Ovary (tissue), 9 donors: Measurements from ENCODE around the gene ST3GAL4. TPM values are rescaled to one million over a fixed set of nuclear protein-coding genes. Genes with fewer than 3 reads are reported as not detected.

Experiments used
- DNase-seq, 5 donors: peaks; one replicate each; pipeline ENCODE4 v3.0.0-alpha.2; 2019 to 2020
- H3K27ac ChIP-seq, 2 donors: fragments of 200-600 bp; one replicate each; pipeline versions ENCODE4 v1.5.1 to v1.8.0; 2019 to 2022
- H3K27me3 ChIP-seq: fragments of 200-600 bp; one replicate; pipeline ENCODE4 v1.8.0; 2022
- H3K36me3 ChIP-seq: fragments of 200-600 bp; sonication (generic); one replicate; pipeline ENCODE4 v1.5.1; 2019
- H3K4me1 ChIP-seq: one replicate; pipeline ENCODE4 v1.8.1; 2013; ENCODE audit warnings: mild to moderate bottlenecking, moderate library complexity; ENCODE audit not compliant: insufficient read depth
- H3K4me3 ChIP-seq: fragments of 200-600 bp; sonication (generic); one replicate; pipeline ENCODE4 v1.5.1; 2017
- H3K9me3 ChIP-seq, 2 donors: fragments of 200-600 bp in 1 of 2; sonication (generic) in 1 of 2; one replicate each; pipeline versions ENCODE4 v1.5.1 to v1.8.1; 2013 to 2019; ENCODE audit warnings: mild to moderate bottlenecking in 1 of 2, moderate library complexity in 1 of 2
- EP300 ChIP-seq: sonication (generic); formaldehyde crosslinking; IDR thresholded peaks from one replicate; pipeline ENCODE4 v1.6.1; 2017; ENCODE audit warnings: antibody characterized with exemption
- POLR2A ChIP-seq: fragments of 450-650 bp; IDR thresholded peaks from one replicate; pipeline ENCODE4 v1.6.1; 2017; ENCODE audit warnings: antibody characterized with exemption, mild to moderate bottlenecking, moderate library complexity
- WGBS, 3 donors: extraction: QIAGEN DNeasy Blood & Tissue Kit in 1 of 3; methylation state at CpG; one replicate each; pipeline versions ENCODE4 v1.1.5 to v1.1.7; 2013 to 2017; 5-methylcytosine and 5-hydroxymethylcytosine counted together
- intact Hi-C, 4 donors: fragments of 100-400 bp; cut with DNase I; formaldehyde crosslinking; loops; one replicate each; pipeline versions ENCODE4 v1.11.0 to v1.15.1; 2022 to 2023
- polyA plus RNA-seq, 2 donors: library from polyadenylated mRNA; stranded (reverse); fragments of 200-250 nt in 1 of 2; fragments of 350-450 nt in 1 of 2; fragmentation: Illumina TruSeq in 1 of 2; extraction: RNeasy Lipid Tissue Mini Kit (QIAGEN cat#74804) in 1 of 2; gene quantifications; one replicate each; pipeline ENCODE4 v1.2.3, GENCODE V29; 2013 to 2014
- total RNA-seq, 7 donors: library from RNA; depleted of rRNA in 2 of 7; stranded (reverse); fragments of >200 nt in 2 of 7; fragmentation: NEBNext Ultra II Directional in 3 of 7; extraction: Animal tissue kit (Norgen Biotek cat#: 25700) in 3 of 7; gene quantifications; one replicate each; pipeline versions ENCODE4 v1.1.0 to v1.2.4, GENCODE V29; 2016 to 2023
- TF ChIP-seq, protein P1 (sequence below), 3 donors: fragments of 450-650 bp in 2 of 3; fragments of 200-600 bp in 1 of 3; IDR thresholded peaks; one replicate each; pipeline versions ENCODE4 v1.5.1 to v1.8.0; 2016 to 2022; ENCODE audit warnings: antibody characterized with exemption in 3 of 3, mild to moderate bottlenecking in 1 of 3
- donor health status: DM: no; HTN: no; CAD: no; lungs with moderate emphysema.
- donor health status: DM: no; HTN: no; CAD: no.
- donor health status: Bipolar disorder and iron deficiency.
- donor health status: DM: yes; HTN: yes; CAD: no.
- donor health status: DM: no; HTN: no; CAD: no.
- donor health status: DM: yes; HTN: yes; CAD: no.

ST3GAL4 gene
- total and polyA plus RNA-seq, 9 donors: 75.8 to 300 (median 120) TPM

DNA sequence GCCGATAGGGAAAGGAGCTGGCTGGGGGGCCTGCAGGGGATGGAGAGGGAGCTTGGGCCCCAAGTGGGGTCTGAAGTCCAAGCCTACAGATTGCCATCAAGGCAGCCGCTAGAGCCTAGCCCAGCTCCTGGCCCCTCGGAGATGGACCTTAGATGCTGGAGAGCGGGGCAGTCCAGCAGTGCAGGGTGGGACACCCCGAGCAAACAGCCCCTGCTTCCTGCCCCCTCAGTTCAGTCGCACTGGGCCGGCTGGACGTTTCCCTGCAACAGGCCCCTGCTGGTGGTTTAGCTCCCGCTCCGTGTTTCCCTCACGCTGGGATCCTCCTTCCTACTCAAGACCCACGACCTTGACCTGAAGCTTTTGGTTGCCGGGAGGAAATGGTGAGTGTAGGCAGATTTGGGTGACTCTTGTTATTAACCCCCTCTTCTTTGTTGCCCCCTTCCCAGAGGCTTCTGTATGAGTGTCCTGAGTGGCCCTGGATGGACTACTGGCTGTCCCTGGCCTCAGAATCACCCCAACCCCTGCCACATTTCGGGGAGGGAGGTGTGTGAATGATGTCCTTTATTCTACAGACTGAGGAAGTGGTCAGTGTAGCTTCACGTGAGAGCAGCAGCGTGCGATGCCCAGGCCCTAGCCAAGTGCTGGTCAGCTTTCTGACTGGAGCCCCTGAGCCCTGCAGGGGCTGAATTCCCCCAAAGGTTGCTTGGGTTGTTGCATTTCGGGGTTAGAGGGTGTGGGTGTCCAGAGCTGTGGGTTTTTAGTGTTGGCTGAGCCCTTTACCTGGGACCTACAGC is 2.7 kb downstream of the ST3GAL4 start:
- 10 to 28% (median 22%) methylated on average over 18 of the region's 18 CpGs for WGBS, 3 donors
- peak; percentile 69 to 81 (median 73) for DNase-seq
- no peaks in the 10 kb centered on the region for H3K27me3 ChIP-seq
- TF ChIP-seq EP300: no peak
- TF ChIP-seq POLR2A: peak; percentile 30
- TF ChIP-seq, protein P1, sequence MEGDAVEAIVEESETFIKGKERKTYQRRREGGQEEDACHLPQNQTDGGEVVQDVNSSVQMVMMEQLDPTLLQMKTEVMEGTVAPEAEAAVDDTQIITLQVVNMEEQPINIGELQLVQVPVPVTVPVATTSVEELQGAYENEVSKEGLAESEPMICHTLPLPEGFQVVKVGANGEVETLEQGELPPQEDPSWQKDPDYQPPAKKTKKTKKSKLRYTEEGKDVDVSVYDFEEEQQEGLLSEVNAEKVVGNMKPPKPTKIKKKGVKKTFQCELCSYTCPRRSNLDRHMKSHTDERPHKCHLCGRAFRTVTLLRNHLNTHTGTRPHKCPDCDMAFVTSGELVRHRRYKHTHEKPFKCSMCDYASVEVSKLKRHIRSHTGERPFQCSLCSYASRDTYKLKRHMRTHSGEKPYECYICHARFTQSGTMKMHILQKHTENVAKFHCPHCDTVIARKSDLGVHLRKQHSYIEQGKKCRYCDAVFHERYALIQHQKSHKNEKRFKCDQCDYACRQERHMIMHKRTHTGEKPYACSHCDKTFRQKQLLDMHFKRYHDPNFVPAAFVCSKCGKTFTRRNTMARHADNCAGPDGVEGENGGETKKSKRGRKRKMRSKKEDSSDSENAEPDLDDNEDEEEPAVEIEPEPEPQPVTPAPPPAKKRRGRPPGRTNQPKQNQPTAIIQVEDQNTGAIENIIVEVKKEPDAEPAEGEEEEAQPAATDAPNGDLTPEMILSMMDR (IDR thresholded peaks at IDR 0.05): peak in 2 of 3 donors; percentile 13 to 20
- H3K4me3 ChIP-seq: peak overlapping the region; percentile 70
- H3K9me3 ChIP-seq: no peaks in the 10 kb centered on the region
- peak overlapping the region; percentile 82 to 95 for H3K27ac ChIP-seq
- H3K36me3 ChIP-seq: no peaks in the 10 kb centered on the region
- H3K4me1 ChIP-seq: peaks cover 41% of the 10 kb centered on the region
- intact Hi-C loops: loop anchor here (5.0 to 10.0 kb wide), 5 partner anchors 34 to 59 kb away; partner anchors contain the start of gene DCPS (in 1 of the 4)

DNA sequence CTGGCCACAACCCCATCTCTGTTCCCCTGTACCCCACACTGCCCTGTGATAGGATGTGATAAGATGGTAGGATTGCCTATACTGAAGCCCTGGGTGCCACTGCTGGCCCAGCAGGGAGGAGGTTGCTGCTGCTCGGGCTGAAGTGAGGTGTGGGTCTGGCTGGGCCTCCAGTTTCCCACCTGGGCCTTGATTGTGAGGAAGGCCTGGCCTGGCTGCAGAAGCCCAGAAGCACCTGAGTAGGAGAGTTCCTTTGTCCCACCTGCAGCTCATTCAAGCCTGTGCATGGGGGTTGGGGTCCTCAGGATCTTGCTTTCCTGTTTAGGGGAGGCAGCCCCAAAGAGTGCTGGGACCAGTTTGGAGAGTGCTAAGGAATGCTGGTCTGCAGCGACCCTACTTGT is 3.3 kb downstream of the ST3GAL4 start:
- no peak overlapping the region for H3K4me3 ChIP-seq
- no peaks in the 10 kb centered on the region for H3K27me3 ChIP-seq
- WGBS, 3 donors: 18 to 35% (median 33%) methylated on average over 2 of the region's 2 CpGs
- peak in 2 of 5 donors; percentile 35 to 50 for DNase-seq
- no peaks in the 10 kb centered on the region for H3K9me3 ChIP-seq
- TF ChIP-seq EP300: no peak
- TF ChIP-seq, protein P1 (IDR thresholded peaks at IDR 0.05): no peak
- no peak for TF ChIP-seq POLR2A
- no peaks in the 10 kb centered on the region for H3K36me3 ChIP-seq
- peaks cover 42% of the 10 kb centered on the region for H3K4me1 ChIP-seq
- intact Hi-C loops: loop anchor here (5.0 to 10.0 kb wide), 5 partner anchors 34 to 59 kb away; partner anchors contain the start of gene DCPS (in 1 of the 4)
- peak overlapping the region; percentile 82 to 95 for H3K27ac ChIP-seq

DNA sequence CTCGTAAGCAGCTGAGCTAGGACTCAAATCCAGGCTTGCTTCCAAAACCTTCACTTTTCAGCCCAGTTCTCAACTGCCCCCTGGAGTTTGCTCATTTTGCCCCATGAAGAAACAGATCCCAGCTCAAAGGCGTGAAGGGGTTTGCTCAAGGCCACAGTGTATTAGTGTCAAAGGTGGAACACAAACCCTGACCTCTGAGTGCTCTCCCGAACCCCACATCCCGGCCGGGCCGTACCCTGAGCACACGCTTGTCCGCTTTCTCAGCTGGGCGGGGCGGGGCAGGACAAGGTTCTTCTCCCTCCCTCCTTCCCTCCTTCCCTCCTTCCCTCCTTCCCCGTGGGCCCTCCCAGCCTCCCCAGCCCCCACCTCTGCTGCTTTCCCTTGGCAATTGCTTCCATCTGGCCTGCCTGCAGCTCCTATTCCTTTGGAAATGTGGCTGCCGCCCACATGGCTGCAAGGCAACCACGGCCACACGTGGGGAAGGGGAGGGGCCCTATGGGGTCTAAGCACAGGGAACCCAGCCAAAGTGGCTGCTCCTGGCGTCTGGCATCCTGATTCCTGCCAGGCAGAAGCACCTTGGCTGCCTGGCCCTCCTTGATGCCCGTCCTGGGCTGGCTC is 4.1 kb downstream of the ST3GAL4 start:
- Histone ChIP-seq H3K27ac (peak overlapping the region; percentile 64 to 95), H3K4me1 (peaks cover 40% of the 10 kb centered on the region), H3K36me3 (no peaks in the 10 kb centered on the region), H3K27me3 (no peaks in the 10 kb centered on the region), H3K9me3 (no peaks in the 10 kb centered on the region), H3K4me3 (no peak overlapping the region)
- 2 to 14% (median 8%) methylated on average over 16 of the region's 16 CpGs for WGBS, 3 donors
- TF ChIP-seq EP300 (no peak), POLR2A (peak; percentile 14)
- TF ChIP-seq, protein P1 (IDR thresholded peaks at IDR 0.05): peak in 1 of 3 donors; percentile 22
- intact Hi-C loops: loop anchor here (5.0 to 10.0 kb wide), 5 partner anchors 33 to 58 kb away; partner anchors contain the start of gene DCPS (in 1 of the 4)
- DNase-seq: peak; percentile 91 to 95 (median 94)

DNA sequence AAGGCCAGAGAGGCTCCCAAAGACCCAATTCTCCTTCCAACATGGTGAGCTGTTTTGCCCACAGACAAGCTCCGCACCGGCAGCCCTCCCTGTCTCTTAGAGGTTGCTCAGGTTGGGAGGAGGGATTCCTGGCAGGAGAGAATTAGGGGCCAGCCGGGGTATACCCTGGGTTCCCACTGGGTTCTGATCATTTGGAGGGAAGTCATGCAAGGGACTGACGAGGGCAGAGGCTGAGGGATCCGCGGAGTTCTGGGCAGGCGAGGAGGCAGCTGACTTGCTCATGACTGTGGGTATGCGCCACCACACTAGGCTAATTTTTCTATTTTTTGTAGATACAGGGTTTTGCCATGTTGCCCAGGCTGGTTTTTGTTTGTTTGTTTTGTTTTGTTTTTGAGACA is 4.6 kb downstream of the ST3GAL4 start:
- Histone ChIP-seq H3K36me3 (no peaks in the 10 kb centered on the region), H3K27me3 (no peaks in the 10 kb centered on the region), H3K4me3 (no peak overlapping the region), H3K27ac (peak overlapping the region; percentile 64 to 95), H3K9me3 (no peaks in the 10 kb centered on the region), H3K4me1 (peaks cover 39% of the 10 kb centered on the region)
- TF ChIP-seq POLR2A (no peak), EP300 (no peak)
- TF ChIP-seq, protein P1 (IDR thresholded peaks at IDR 0.05): no peak
- 39 to 61% (median 46%) methylated on average over 8 of the region's 8 CpGs for WGBS, 3 donors
- intact Hi-C loops: no loop called here
- no peak for DNase-seq
